CD4-positive, alpha-beta T cell treated with Interleukin-6 for 4 hours (primary cell): ENCODE data around the gene BCAP31.
"Not testable (repeated sequence)": the region's sequence is repeated elsewhere in the genome, so short reads cannot be mapped to it uniquely, and the experiment has no call there.

Experiments used
- DNase-seq: peaks from one replicate; pipeline ENCODE4 v3.0.0-alpha.2; 2020; ENCODE audit warnings: mixed read lengths

The BCAP31 gene

GRCh38 chrX:153707406-153707805 lies 16.8 kb downstream of the BCAP31 start:
- no peak for DNase-seq

GRCh38 chrX:153706799-153707198 lies 17.4 kb downstream of the BCAP31 start:
- DNase-seq, result no peak

- DNase-seq, result not testable (repeated sequence)
Measured at GRCh38 chrX:153705403-153706060, 18.7 kb downstream of the BCAP31 start.

- DNase-seq, result not testable (repeated sequence)
Measured at GRCh38 chrX:153704631-153705402, 19.4 kb downstream of the BCAP31 start.

GRCh38 chrX:153704021-153704526 lies 20.1 kb downstream of the BCAP31 start:
- DNase-seq, result no peak

GRCh38 chrX:153703036-153703370 lies 21.2 kb downstream of the BCAP31 start:
- no peak for DNase-seq

GRCh38 chrX:153702336-153703035 lies 21.7 kb downstream of the BCAP31 start:
- DNase-seq, result no peak

- DNase-seq, result no peak
Measured at GRCh38 chrX:153701706-153702105, 22.5 kb downstream of the BCAP31 start.

- no peak for DNase-seq
Measured at GRCh38 chrX:153700967-153701366, 23.2 kb downstream of the BCAP31 start.

- DNase-seq, result no peak
Measured at GRCh38 chrX:153700376-153700945, 23.7 kb downstream of the BCAP31 start.

- not testable (repeated sequence) for DNase-seq
Measured at GRCh38 chrX:153699784-153700371, 24.3 kb downstream of the BCAP31 start.

GRCh38 chrX:153699210-153699783 lies 24.9 kb downstream of the BCAP31 start:
- DNase-seq, result not testable (repeated sequence)

GRCh38 chrX:153697924-153698865 lies 26.0 kb downstream of the BCAP31 start:
- no peak for DNase-seq

- not testable (repeated sequence) for DNase-seq
Measured at GRCh38 chrX:153696986-153697722, 27.0 kb downstream of the BCAP31 start.

GRCh38 chrX:153696538-153696937 lies 27.6 kb downstream of the BCAP31 start:
- not testable (repeated sequence) for DNase-seq

- DNase-seq, result no peak
Measured at GRCh38 chrX:153696100-153696499, 28.1 kb downstream of the BCAP31 start.

- DNase-seq, result no peak
Measured at GRCh38 chrX:153694687-153695270, 29.4 kb downstream of the BCAP31 start.

GRCh38 chrX:153694256-153694655 lies 29.9 kb downstream of the BCAP31 start:
- DNase-seq, result not testable (repeated sequence)

- no peak for DNase-seq
Measured at GRCh38 chrX:153693216-153694086, 30.7 kb downstream of the BCAP31 start.
